Astrocyte of the cerebellum (primary cell): ENCODE measurements around the gene TBX19.

ENCODE experiments used
- DNase-seq: peaks from one replicate; pipeline ENCODE4 v3.0.0-alpha.2; 2011; ENCODE audit warnings: low read depth
- H3K4me3 ChIP-seq: 2 replicates; pipeline ENCODE4 v1.5.1; 2011; ENCODE audit warnings: mild to moderate bottlenecking, low read depth, low read length, moderate library complexity
- CTCF ChIP-seq: IDR thresholded peaks from 2 replicates; pipeline ENCODE4 v1.5.1; 2012; ENCODE audit warnings: low read length, low read depth, moderate library complexity, mild to moderate bottlenecking; ENCODE audit errors: missing control alignments
- in situ Hi-C: cut with HindIII; loops from 2 replicates; pipeline ENCODE4 v1.10.0; 2017; ENCODE audit warnings: low sequenced_read_pairs

The TBX19 gene

GRCh38 chr1:168259567-168259966 lies 21.1 kb upstream of the TBX19 start:
- DNase-seq, result no peak
- H3K4me3 ChIP-seq, result no peak overlapping the region
- TF ChIP-seq CTCF, result no peak
- in situ Hi-C loops, result no loop called here

DNA sequence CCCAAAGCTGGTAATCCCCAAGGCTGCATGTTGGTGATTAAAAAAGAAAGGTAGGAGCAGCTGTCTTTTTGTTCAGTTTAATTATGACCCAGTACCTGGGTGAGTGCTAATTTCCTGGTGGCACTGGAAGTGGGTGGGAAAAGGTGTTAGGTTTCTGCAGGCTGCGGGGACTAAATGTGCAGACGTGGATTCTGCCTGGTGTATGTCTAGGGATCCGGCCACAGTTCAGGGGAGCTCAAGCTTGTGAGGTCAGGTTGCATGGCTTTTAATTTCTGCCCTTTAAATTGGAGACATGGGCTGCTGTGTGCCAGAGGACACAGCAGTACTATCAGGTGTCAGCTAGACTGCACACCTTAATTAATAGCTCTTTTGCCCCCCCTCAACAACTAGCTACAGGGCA lies 20.3 kb upstream of the TBX19 start:
- H3K4me3 ChIP-seq, result no peak overlapping the region
- in situ Hi-C loops, result no loop called here
- DNase-seq, result no peak
- no peak for TF ChIP-seq CTCF

DNA sequence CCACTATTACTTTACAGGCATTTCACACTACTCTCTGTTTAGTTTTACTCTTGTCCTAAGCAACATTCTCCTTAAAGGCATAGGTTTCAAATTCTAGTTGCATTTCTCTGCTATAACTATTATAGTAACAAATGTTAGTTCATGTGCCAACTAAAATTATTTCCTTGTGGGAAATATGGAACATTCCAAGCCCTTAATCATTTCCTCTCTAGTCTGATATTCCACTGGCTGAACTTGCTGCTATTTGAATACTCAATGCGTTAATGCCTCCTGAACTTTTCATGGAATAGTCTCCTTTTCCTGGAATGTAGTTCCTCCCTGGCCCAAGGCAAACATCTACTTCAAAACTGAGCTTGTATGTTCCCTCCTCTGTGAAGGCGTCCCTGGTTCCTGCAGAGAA lies 19.3 kb upstream of the TBX19 start:
- no peak for TF ChIP-seq CTCF
- H3K4me3 ChIP-seq, result no peak overlapping the region
- in situ Hi-C loops, result no loop called here
- peak; percentile 39 for DNase-seq

GRCh38 chr1:168263130-168263529 lies 17.5 kb upstream of the TBX19 start:
- no peak for TF ChIP-seq CTCF
- in situ Hi-C loops, result no loop called here
- no peak overlapping the region for H3K4me3 ChIP-seq
- DNase-seq, result no peak

DNA sequence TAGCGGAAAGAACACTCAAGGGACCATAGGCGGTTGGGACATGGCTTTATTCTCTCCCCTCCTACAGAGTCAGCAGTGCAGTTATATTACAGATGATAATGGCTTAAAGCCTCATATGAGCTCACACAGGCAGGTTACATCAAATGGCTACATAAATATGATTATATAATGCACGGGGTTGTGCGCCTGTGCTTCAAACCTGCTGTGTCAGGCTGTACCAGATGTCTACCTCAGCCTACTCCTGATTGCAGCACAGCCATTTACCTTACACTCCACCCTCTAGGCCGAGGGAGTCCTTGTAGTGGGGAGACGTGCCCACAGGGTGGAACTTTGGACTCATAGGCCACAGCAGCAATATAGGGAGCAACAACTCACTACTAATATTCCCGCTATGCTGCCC lies 16.4 kb upstream of the TBX19 start:
- no peak for DNase-seq
- TF ChIP-seq CTCF, result no peak
- in situ Hi-C loops, result no loop called here
- no peak overlapping the region for H3K4me3 ChIP-seq

- TF ChIP-seq CTCF, result no peak
- DNase-seq, result no peak
- in situ Hi-C loops, result no loop called here
Observed at GRCh38 chr1:168265596-168265995, 15.1 kb upstream of the TBX19 start.

DNA sequence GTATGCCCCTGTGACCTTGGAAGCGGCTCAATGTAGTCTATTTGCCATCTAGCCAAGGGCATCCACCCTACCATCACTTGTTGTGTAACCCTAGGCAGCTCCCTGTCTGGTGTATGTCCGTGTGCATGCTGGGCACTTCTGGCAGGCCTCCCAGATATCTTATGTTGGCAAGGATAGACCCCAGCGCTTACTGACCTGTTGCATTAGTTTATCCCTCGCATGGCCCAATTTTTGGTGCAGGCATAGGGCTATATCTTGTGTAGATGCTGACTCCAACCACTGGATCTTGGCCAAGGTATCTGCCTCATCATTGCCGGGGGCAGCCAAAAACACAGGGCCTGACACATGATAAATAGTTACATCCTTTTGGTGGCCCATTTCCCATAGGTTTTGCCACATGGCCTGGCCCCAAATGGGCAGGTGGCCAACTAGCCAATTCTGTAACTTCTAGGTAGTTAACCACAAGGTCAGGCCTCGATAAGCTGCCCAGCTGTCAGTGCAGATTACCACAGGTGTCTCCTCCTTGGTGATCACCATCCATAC lies 14.0 kb upstream of the TBX19 start:
- in situ Hi-C loops, result no loop called here
- DNase-seq, result no peak
- TF ChIP-seq CTCF, result no peak
- no peak overlapping the region for H3K4me3 ChIP-seq

More at GRCh38 chr1:168265596-168265995, 15.1 kb upstream of the TBX19 start:
- H3K4me3 ChIP-seq, result no peak overlapping the region
